K562 (cell line): ENCODE measurements around the gene HOXB6. TPM values are rescaled to one million over a fixed set of nuclear protein-coding genes. Genes with fewer than 3 reads are reported as not detected.

Experiments used
- E2F6 ChIP-seq, 2 experiments: IDR thresholded peaks; 2 replicates each; pipeline ENCODE4 v1.6.1; 2011; ENCODE audit warnings: borderline replicate concordance in 1 of 2, control low read depth in 1 of 2, low read depth in 1 of 2, low read length in 1 of 2, mild to moderate bottlenecking in 1 of 2, mixed read lengths in 1 of 2, moderate library complexity in 1 of 2; ENCODE audit not compliant: insufficient read depth in 1 of 2, insufficient read length in 1 of 2, poor library complexity in 1 of 2, severe bottlenecking in 1 of 2; ENCODE audit errors: extremely low read depth in 1 of 2
- POLR2G ChIP-seq: fragments of 200-400 bp; formaldehyde crosslinking; IDR thresholded peaks from 2 replicates; pipeline ENCODE4 v1.6.1; 2017; ENCODE audit warnings: low read depth, mild to moderate bottlenecking, antibody characterized with exemption, low read length, moderate library complexity
- SMC3 ChIP-seq: conservative IDR thresholded peaks from 2 replicates; pipeline ENCODE4 v1.6.1; 2011; ENCODE audit warnings: low read depth, low read length, improper control_type of control experiment; ENCODE audit not compliant: insufficient read depth
- ZHX1 ChIP-seq: fragments of 150-350 bp; conservative IDR thresholded peaks from 2 replicates; pipeline ENCODE4 v1.6.1; 2014; ENCODE audit warnings: low read length
- ZNF395 ChIP-seq: fragments of 200-800 bp; sonication (Bioruptor generic); IDR thresholded peaks from 2 replicates; pipeline ENCODE4 v1.6.1; 2017; ENCODE audit warnings: missing genetic modification characterization, missing compliant biosample characterization
- ZNF740 ChIP-seq, 3 experiments: fragments of 200-800 bp in 1 of 3; sonication (Bioruptor generic) in 1 of 3; sonication (generic) in 1 of 3; formaldehyde crosslinking in 1 of 3; IDR thresholded peaks; 2 replicates each; pipeline versions ENCODE4 v1.6.1 to v1.8.0; 2016 to 2022; ENCODE audit warnings: mild to moderate bottlenecking in 2 of 3, missing compliant biosample characterization in 2 of 3, missing genetic modification characterization in 2 of 3, missing genetic modification reagents in 1 of 3
- polyA plus RNA-seq, 8 experiments: library from polyadenylated mRNA; depleted of rRNA in 4 of 8; stranded (reverse) in 5 of 8; unstranded in 3 of 8; fragments of >200 nt; fragmentation: Nextera tagmentation in 2 of 8; fragmentation: Illumina TruSeq in 1 of 8; extraction: Ambion mirVana in 2 of 8; extraction: Trizol in 1 of 8; gene quantifications; 2 replicates each; pipeline versions ENCODE4 v1.2.1 to v1.2.3, GENCODE V29; 2011 to 2014; ENCODE audit warnings: inconsistent platforms in 1 of 8, missing spikeins in 1 of 8
- total RNA-seq, 7 experiments: library from RNA; depleted of rRNA in 6 of 7; stranded (reverse); fragments of >200 nt in 6 of 7; fragmentation: Illumina TruSeq in 2 of 7; extraction: Trizol in 2 of 7; gene quantifications; 2 replicates each; pipeline versions ENCODE4 v1.2.1 to v1.2.3, GENCODE V29; 2011 to 2021; ENCODE audit warnings: low replicate concordance in 1 of 7
- TF ChIP-seq, protein P1 (sequence below): fragments of 450-650 bp; formaldehyde crosslinking; IDR thresholded peaks from 2 replicates; pipeline ENCODE4 v1.4.0; 2020; ENCODE audit warnings: mild to moderate bottlenecking, moderate library complexity
- TF ChIP-seq, protein P2 (sequence below): sonication (generic); formaldehyde crosslinking; IDR thresholded peaks from 2 replicates; pipeline ENCODE4 v1.8.0; 2022; ENCODE audit warnings: missing genetic modification reagents, mild to moderate bottlenecking, moderate library complexity, borderline replicate concordance
- TF ChIP-seq, protein P3 (sequence below), 3 experiments: fragments of 200-800 bp in 1 of 3; fragments of 250-450 bp in 1 of 3; fragments of 450-650 bp in 1 of 3; sonication (Bioruptor Pico) in 1 of 3; sonication (Bioruptor generic) in 1 of 3; formaldehyde crosslinking in 1 of 3; IDR thresholded peaks; 2 replicates each; pipeline versions ENCODE4 v1.6.1 to v1.8.0; 2016 to 2022; ENCODE audit warnings: mild to moderate bottlenecking in 2 of 3, missing genetic modification characterization in 2 of 3, missing compliant biosample characterization in 1 of 3, moderate library complexity in 1 of 3

Gene HOXB6
- total and polyA plus RNA-seq, 9 of the 15 experiments (the other 6 are each of a cell fraction or from before 2014, with no cell fraction given): 1.2 to 14.8 (median 4.9) TPM

- TF ChIP-seq ZNF740 (CRISPR knock-in tag; IDR thresholded peaks at IDR 0.05) (peak; percentile 74), ZNF740 (tag; IDR thresholded peaks at IDR 0.05) (peak in 1 of 2 experiments; percentile 84; a peak in 2 of 4 replicates), E2F6 (IDR thresholded peaks at IDR 0.05; ENCODE audit: borderline replicate concordance in 1 of 2, extremely low read depth in 1 of 2, insufficient read depth in 1 of 2, insufficient read length in 1 of 2, low read depth in 1 of 2, low read length in 1 of 2, poor library complexity in 1 of 2, severe bottlenecking in 1 of 2) (peak in 1 of 2 experiments; percentile 32), ZHX1 (peak; percentile 93), ZNF395 (CRISPR knock-in tag) (no peak), SMC3 (peak; percentile 97), POLR2G (no peak)
- TF ChIP-seq, protein P1, sequence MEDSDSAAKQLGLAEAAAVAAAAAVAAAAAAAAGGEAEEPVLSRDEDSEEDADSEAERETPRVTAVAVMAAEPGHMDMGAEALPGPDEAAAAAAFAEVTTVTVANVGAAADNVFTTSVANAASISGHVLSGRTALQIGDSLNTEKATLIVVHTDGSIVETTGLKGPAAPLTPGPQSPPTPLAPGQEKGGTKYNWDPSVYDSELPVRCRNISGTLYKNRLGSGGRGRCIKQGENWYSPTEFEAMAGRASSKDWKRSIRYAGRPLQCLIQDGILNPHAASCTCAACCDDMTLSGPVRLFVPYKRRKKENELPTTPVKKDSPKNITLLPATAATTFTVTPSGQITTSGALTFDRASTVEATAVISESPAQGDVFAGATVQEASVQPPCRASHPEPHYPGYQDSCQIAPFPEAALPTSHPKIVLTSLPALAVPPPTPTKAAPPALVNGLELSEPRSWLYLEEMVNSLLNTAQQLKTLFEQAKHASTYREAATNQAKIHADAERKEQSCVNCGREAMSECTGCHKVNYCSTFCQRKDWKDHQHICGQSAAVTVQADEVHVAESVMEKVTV (CRISPR knock-in tag): peak; percentile 59; the same call in 1 of the 2 replicates
- TF ChIP-seq, protein P2, sequence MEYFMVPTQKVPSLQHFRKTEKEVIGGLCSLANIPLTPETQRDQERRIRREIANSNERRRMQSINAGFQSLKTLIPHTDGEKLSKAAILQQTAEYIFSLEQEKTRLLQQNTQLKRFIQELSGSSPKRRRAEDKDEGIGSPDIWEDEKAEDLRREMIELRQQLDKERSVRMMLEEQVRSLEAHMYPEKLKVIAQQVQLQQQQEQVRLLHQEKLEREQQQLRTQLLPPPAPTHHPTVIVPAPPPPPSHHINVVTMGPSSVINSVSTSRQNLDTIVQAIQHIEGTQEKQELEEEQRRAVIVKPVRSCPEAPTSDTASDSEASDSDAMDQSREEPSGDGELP (CRISPR knock-in tag): peak; percentile 15; the same call in 1 of the 2 replicates
- TF ChIP-seq, protein P3, sequence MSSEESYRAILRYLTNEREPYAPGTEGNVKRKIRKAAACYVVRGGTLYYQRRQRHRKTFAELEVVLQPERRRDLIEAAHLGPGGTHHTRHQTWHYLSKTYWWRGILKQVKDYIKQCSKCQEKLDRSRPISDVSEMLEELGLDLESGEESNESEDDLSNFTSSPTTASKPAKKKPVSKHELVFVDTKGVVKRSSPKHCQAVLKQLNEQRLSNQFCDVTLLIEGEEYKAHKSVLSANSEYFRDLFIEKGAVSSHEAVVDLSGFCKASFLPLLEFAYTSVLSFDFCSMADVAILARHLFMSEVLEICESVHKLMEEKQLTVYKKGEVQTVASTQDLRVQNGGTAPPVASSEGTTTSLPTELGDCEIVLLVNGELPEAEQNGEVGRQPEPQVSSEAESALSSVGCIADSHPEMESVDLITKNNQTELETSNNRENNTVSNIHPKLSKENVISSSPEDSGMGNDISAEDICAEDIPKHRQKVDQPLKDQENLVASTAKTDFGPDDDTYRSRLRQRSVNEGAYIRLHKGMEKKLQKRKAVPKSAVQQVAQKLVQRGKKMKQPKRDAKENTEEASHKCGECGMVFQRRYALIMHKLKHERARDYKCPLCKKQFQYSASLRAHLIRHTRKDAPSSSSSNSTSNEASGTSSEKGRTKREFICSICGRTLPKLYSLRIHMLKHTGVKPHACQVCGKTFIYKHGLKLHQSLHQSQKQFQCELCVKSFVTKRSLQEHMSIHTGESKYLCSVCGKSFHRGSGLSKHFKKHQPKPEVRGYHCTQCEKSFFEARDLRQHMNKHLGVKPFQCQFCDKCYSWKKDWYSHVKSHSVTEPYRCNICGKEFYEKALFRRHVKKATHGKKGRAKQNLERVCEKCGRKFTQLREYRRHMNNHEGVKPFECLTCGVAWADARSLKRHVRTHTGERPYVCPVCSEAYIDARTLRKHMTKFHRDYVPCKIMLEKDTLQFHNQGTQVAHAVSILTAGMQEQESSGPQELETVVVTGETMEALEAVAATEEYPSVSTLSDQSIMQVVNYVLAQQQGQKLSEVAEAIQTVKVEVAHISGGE (CRISPR knock-in tag; IDR thresholded peaks at IDR 0.05): no peak
These were observed 10.8 kb downstream of the HOXB6 start (continued) for GRCh38 chr17:48593840-48594537.
